GM21515 (cell line): ENCODE measurements around the gene ESRRB.

Experiments used
- ATAC-seq: cut with Tn5 transposase; IDR thresholded peaks from one replicate; pipeline ENCODE4 v1.9.1; 2021; ENCODE audit not compliant: unreplicated experiment

ESRRB gene

DNA sequence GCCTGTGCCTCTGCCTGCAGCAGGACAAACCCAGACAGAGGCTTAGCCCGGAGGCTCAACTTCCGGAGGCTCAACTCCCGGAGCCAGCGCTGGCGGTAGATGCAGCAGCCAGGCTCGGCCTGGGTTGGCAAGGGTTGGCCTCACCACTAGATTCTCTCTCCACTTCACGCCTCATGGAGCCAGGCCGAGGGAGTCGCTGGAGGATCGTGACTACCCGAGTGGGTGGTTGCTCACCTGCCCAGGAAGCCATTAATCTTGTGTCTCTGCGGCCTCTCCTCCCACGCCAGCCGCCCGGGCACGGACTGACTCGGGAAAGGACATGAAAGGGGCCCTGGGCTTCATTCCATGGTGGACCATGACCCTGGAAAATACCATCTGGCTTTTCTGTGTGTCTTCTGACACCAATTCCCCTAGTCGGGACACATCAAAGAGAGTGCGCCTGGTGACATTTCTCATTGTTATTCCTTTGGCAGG lies 20.8 kb downstream of the ESRRB start:
- no peak for ATAC-seq

DNA sequence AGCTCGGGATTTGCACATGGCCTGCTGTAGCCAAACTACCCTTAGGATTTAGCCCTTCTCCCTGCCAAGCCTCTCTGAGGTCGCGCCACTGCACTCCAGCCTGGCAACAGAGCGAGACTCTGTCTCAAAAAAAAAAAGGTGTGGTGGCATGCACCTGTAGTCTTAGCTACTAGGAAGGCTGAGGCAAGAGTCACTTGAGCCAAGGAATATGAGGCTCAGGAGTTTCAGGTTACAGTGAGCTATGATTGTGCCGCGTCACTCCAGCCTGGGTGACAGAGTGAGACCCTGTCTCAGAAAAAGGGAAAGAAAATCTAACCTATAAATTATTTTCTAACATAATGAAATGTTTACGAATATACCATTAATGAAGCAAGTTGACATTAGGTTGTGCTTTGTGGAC lies 29.7 kb downstream of the ESRRB start:
- ATAC-seq, result no peak

DNA sequence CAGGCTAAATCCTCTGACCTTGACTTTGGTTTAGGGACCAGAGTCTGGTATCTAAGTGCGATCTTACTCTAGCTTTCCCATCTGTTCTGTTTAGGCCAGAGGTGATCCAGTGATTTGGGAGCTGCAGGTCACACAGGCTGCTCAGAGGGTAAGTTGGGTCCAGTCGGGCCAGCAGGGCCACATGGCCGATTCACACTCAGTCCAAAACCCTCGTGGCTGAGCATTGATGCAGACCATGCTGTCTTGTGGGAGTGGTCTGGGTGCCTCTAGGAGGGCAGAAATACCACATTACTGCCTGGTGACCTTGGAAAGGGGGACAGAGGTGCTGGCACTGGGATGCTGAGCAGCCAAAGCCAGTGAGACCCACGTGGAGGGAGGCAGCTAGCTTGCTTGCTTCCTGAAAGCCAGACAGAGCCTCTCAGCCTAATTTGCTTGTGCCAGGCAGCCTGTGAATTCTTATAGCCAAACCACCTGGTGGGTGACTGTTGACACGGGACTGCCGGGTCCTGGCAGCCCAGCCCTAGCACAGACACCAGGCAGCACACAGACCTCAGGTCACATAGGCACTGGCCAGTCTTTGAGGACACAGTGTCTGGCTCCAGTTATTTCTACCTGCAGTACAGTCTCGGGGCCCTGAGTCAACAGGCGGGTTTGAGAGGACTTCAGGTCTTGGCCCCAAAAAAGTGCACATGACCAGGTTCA lies 31.7 kb downstream of the ESRRB start:
- ATAC-seq, result no peak

DNA sequence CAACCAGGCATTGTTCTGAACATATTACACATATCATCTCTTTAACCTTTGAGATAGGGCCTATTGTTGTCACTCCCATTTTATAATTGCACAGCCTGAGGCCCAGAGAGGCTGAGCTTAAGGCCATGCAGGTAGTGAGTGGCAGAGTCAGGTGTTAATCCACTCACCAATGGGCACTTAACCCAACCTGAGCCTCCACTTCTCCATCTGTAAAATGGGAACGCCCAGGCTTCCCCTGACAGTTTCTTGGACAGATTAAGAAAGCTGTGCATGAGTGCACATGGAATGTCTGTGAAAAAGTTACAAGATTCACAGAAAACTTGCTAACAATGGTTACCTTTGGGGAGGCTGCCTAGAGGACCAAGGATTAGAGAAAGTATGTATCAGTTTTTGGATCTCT lies 32.9 kb downstream of the ESRRB start:
- ATAC-seq, result no peak

DNA sequence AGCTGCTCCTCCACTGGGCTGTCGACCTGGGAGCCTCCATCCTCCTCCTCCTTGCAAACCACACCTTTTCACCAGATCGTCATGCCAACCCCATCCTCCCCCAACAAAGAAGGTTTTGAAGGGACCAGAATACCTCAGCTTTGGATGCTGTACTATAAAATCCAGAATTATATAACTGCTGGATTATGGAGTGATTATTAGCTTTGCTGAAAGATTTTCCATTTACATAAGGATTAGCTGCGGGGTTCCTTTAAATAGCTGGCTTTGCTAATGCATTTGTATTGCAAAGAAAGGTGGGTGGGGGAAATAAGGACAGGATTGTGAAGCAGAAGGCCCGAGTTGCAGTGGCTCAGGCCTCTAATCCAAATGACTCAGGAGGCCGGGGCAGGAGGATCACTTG lies 36.6 kb downstream of the ESRRB start:
- ATAC-seq, result no peak

DNA sequence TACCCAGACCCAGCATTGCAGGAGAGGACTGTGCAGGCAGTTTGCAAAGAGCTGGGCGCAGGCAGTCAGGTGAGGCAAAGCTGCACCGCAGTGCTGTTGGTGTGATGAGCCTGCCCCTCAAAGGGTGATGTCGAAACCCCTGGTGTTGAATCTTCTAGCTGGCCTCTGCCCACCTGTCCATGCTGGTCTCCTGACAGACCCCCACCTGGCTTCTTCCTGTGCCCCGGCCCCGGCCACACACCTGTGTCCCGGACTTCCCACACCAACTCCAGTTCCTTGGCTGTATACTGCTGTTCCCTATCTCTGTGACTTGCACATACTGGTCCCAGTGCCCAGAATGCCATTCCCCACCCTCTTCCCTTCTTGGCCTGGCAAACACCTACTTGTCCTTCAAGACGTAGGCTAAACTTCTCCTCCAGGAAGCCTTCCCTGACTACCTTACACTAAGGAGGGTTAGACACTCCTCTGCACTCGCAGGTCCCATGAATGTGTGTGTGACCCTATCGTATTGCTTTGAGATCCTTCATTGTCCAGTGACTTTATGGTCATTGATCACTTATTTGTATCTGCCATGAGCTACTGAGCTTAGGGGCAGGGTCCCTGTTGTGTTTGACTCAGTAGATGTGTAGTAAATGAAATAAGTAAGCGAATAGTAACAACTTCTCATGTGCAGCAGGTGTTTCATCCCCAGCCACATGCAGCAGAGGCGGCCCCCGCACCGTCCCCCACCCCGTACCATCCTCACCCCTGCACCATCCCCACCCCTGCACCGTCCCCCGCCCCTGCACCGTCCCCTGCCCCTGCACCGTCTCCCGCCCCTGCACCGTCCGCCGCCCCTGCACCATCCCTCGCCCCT lies 37.4 kb downstream of the ESRRB start:
- no peak for ATAC-seq

DNA sequence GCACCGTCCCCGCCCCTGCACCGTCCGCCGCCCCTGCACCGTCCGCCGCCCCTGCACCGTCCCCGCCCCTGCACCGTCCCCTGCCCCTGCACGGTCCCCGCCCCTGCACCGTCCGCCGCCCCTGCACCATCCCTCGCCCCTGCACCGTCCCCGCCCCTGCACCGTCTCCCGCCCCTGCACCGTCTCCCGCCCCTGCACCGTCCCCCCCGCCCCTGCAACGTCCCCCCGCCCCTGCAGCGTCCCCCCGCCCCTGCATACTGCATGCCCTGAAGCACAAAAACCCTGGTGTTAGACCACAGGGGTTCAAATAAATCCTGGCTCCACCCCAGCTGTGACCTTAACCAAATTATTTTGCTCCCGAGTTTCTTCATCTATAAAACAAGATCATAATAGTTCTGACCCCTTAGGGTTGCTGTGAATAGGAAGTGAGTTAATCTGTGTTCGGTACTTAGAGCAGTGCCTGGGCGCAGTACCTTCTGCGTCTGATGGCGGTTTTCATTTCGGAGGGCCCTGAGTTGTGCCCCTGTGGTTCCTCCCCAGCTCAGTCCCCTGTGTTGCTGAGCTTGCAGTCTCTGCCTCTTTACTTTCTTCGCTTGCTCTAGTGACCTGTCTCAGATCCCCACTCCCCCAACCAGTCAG lies 38.1 kb downstream of the ESRRB start:
- ATAC-seq, result no peak

GRCh38 chr14:76419399-76419798 lies 43.5 kb downstream of the ESRRB start:
- ATAC-seq, result no peak

- no peak for ATAC-seq
These were observed 44.9 kb downstream of the ESRRB start for GRCh38 chr14:76420827-76421226.

DNA sequence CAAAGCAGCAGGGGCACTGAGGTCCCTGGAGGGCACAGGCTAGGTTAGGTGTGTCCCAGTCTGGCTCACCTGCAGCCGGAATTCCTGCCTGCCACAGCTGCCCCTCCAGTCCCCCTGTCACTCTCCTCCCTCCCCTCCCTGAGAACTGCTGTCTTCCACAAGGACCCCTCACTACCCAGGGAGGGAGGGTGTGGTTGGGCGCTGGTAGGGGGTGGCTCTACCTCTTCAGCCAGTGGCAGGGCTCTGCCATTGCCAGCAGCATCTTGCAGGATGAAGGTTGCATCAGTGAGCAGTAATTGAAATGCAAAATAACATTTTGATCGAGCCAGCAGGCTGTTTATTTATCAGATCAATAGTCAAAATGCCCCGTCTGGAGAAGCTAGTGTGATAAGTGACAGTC lies 45.7 kb downstream of the ESRRB start:
- ATAC-seq, result no peak

GRCh38 chr14:76422662-76423061 lies 46.7 kb downstream of the ESRRB start:
- ATAC-seq, result no peak

DNA sequence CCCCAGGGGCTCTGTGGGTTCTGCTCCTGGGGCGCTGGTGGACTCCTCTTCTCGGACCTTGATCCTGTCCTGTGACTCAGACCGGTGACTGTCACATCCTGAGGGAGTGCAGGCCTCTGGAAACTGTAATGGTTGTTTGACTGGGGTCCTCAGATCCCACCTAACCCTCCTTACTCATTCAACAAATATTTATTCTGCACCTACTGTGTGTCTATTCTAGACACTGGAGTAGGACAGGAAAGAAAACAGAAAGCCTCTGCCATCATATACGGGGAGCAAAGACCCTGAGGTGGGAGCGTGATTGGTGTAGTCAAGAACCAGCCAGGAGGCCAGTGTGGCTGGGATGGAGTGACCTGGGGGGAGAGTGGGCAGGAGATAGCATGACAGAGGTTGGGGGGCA lies 47.6 kb downstream of the ESRRB start:
- no peak for ATAC-seq

DNA sequence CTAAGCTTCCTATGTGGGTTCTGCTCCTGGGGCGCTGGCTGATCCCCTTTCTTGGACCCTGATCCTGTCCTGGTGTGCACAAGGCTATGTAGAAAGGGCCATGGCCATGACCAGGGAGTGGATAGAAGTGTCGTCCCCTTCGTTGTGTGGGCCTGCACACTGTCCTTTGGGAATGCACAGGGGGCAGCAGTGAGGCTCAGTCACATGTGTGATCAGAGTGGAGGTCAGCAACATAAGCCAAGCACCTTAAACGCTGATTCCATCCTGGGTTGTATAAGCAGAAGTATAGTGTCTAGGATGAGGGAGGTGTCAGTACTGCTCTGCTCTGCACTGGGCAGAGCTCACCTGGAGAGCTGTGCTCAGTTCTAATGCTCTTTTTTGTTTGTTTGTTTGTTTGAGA lies 48.4 kb downstream of the ESRRB start:
- ATAC-seq, result no peak

GRCh38 chr14:76426161-76426696 lies 50.3 kb downstream of the ESRRB start:
- ATAC-seq, result no peak

DNA sequence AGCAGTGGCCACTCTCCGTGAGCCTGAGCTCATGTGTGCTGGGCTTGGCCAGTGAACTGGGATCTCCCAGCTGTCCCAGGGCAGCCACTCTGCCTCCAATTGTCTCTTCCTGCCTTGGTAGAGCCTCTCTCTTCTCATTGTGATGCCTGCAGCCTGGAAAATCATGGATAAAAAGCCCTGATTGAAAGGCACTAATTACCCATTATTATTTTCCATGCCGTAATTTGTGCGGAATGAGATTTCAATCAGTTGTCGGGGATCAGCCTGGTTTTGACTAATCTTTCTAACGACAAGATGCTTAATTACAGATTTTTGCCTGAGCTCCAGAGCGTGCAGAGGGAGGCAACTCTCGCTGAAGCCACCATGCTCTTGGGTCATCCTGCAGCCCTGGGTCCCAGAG lies 52.7 kb downstream of the ESRRB start:
- no peak for ATAC-seq

DNA sequence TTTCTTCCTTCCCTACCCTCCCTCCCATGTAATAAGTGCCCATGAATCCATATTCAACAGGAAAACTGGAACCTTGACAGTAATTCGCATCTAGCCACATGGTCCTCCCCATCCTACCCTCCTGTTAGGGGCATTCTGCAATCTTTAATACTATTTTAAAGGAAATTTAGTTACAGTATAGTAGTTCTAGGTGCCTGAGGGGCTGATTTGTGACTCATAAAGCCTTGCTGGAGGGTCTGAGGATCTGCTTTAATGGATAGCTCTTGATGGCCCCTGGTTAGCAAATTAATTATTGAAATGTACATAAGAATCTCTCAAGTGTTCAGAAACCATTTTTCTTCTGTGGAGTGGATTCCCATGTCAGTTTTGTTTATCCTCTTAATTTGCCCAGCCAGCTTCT lies 54.1 kb downstream of the ESRRB start:
- ATAC-seq, result no peak

DNA sequence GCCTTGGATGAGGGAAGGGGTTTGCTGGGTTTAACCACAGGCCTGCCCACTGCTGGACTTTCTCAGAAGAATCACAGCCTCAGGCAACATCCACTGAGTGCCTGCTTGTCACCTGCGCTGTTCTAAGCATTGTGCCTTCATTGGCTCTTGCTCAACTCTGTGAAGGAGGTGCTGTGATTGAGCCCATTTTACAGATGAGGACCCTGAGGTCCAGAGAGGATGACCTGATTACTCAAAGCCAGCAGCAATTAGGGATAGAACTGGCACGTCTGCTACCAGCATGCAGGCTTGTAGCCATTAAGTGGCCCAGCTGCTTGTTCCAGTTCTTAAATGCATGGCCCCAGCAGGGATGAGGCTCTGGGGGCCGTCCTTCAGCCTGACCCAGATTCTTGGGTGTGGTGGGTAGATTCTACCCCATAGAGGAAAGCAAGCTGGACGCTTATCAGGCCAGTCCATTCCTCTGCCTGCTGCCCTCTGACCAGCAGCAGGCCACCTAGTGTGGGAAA lies 54.6 kb downstream of the ESRRB start:
- no peak for ATAC-seq

GRCh38 chr14:76431538-76431937 lies 55.6 kb downstream of the ESRRB start:
- no peak for ATAC-seq

DNA sequence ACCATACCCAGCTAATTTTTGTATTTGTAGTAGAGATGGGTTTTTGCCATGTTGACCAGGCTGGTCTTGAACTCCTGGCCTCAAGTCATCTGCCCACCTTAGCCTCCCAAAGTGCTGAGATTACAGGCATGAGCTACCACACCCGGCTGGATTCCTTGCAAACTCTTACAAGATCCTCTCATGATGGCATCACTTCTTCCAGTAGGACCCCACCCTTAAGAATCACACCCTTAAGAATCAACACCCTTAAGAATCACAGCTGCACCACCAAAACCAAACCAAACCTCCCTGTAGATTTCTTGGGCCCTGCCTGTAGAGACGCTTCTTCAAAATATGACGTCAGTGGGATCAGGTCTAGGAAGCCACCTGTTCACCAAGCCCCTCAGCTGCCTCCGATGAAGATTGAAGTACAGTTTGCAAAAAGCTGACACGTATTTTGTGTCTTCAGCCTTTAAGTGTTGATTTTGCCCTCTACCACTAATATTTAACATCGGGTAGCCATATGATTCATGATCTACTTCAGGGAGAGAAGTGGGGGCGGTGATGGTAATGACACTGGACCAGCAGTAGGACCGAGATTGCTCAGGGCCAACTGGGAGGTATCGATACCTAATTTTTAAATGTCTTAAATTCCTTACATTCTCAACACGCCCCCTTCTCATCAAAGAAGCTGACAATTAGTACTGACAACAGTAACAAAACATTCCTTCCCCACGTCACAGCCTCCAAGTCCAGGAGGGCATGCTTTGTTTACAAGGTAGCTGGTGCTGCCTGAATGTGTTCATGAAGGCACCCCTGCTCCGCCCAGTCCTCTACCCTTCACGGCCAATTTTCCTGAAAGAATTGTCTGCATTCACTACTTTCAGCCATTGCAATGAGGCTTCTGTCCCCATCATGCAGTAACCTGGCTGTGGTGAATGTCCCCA lies 57.2 kb downstream of the ESRRB start:
- no peak for ATAC-seq

GRCh38 chr14:76434220-76434619 lies 58.3 kb downstream of the ESRRB start:
- ATAC-seq, result no peak
